MCF 10A (cell line): ENCODE data around the gene SPRING1. TPM values are rescaled to one million over a fixed set of nuclear protein-coding genes. Genes with fewer than 3 reads are reported as not detected.
"Not testable (repeated sequence)": the region's sequence is repeated elsewhere in the genome, so short reads cannot be mapped to it uniquely, and the experiment has no call there.

Experiments used
- BruUV-seq: library from RNA; stranded (reverse); fragments of 400-500 nt; replicated peaks from 2 replicates; lab custom pipeline; 2021; lab: Mats Ljungman, UMichigan
- CTCF ChIA-PET: fragments of 300-600 bp; sonication (Branson Sonifier 250); formaldehyde crosslinking; extraction: SDS; loops from one replicate; lab custom pipeline; 2021; ENCODE audit warnings: antibody characterized with exemption, inconsistent platforms; lab: Yijun Ruan, JAX
- POLR2A ChIA-PET: fragments of 300-600, 350-650 bp; sonication (Branson Sonifier 250); formaldehyde crosslinking; extraction: SDS; loops from one replicate; lab custom pipeline; 2020; ENCODE audit warnings: antibody characterized with exemption, inconsistent platforms; lab: Yijun Ruan, JAX
- DNase-seq: peaks from one replicate; pipeline ENCODE4 v3.0.0-alpha.2; 2018; ENCODE audit not compliant: unreplicated experiment
- H3K27ac Mint-ChIP-seq: one replicate; pipeline ENCODE4 v1.8.0; 2022; ENCODE audit warnings: mild to moderate bottlenecking, low read depth, mixed read lengths; ENCODE audit not compliant: unreplicated experiment
- H3K27me3 Mint-ChIP-seq: one replicate; pipeline ENCODE4 v1.8.0; 2022; ENCODE audit warnings: mixed read lengths; ENCODE audit not compliant: insufficient read depth, unreplicated experiment
- H3K36me3 Mint-ChIP-seq: one replicate; pipeline ENCODE4 v1.8.0; 2022; ENCODE audit warnings: mild to moderate bottlenecking, moderate library complexity, mixed read lengths; ENCODE audit not compliant: insufficient read depth, unreplicated experiment
- H3K4me1 Mint-ChIP-seq: one replicate; pipeline ENCODE4 v1.8.0; 2022; ENCODE audit warnings: mixed read lengths; ENCODE audit not compliant: insufficient read depth, unreplicated experiment
- H3K4me3 Mint-ChIP-seq: one replicate; pipeline ENCODE4 v1.8.0; 2022; ENCODE audit warnings: mild to moderate bottlenecking, moderate library complexity, mixed read lengths; ENCODE audit not compliant: unreplicated experiment
- H3K9me3 Mint-ChIP-seq: one replicate; pipeline ENCODE4 v1.8.0; 2022; ENCODE audit warnings: mixed read lengths; ENCODE audit not compliant: unreplicated experiment
- CTCF ChIP-seq: fragments of 200-600 bp; IDR thresholded peaks from one replicate; pipeline ENCODE4 v1.8.0; 2022; ENCODE audit warnings: antibody characterized with exemption, mild to moderate bottlenecking; ENCODE audit not compliant: unreplicated experiment
- intact Hi-C: fragments of 100-400 bp; cut with micrococcal nuclease; formaldehyde crosslinking; loops from 2 replicates; pipeline ENCODE4 v1.14.1; 2022
- total RNA-seq: library from RNA; stranded (reverse); gene quantifications from 2 replicates; pipeline ENCODE4 v1.2.3, GENCODE V29; 2022

SPRING1 gene
- total RNA-seq, 1 experiment from 2014 or later = 26.2 TPM

DNA sequence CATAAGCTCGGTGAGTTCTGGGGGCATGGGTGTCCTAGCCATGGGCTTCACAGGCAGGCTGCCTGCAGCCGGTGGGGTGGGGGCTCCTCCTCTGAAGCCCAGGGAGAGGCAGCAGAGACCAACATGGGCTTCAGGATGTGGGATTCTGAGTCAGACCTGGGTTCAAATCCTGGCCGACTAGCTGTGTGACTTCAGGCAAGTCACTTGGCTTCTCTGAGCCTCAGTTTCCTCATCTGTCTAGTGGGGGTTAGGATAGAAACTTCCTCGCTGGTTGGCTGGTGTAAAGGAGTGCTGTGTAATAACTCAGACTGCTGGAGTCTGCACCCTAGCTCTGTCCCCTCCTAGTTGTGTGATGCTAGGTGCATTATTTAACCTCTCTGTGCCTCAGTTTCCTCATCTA lies 12.4 kb upstream of the SPRING1 start:
- ChIA-PET POLR2A (no interaction called here), CTCF (no interaction called here)
- BruUV-seq = no TSS peak
- TF ChIP-seq CTCF = no peak
- no peak for DNase-seq
- H3K27ac Mint-ChIP-seq = no peak overlapping the region
- no peaks in the 10 kb centered on the region for H3K9me3 Mint-ChIP-seq
- no peaks in the 10 kb centered on the region for H3K27me3 Mint-ChIP-seq
- no peaks in the 10 kb centered on the region for H3K4me1 Mint-ChIP-seq
- no peak overlapping the region for H3K4me3 Mint-ChIP-seq
- intact Hi-C loops = no loop called here
- H3K36me3 Mint-ChIP-seq = no peaks in the 10 kb centered on the region

DNA sequence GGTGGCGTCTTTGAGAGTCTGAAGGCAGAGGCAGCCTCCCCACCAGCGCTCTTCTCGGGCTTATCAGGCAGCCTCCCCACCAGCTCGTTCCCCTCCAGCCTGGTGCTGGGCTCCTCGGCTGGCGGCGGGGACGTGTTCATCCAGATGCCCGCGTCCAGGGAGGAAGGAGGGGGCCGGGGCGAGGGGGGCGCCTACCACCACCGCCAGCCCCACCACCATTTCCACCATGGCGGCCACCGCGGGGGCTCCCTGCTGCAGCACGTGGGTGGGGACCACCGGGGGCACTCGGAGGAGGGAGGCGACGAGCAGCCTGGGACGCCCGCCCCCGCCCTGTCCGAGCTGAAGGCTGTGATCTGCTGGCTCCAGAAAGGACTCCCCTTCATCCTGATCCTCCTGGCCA lies 12.0 kb upstream of the SPRING1 start:
- no TSS peak for BruUV-seq
- ChIA-PET CTCF (interaction anchor here (0.7 kb wide), 1 partner anchor 50 kb away, joined by 3 read pairs; no protein-coding TSS in a partner anchor), POLR2A (no interaction called here)
- no peak for DNase-seq
- no peak overlapping the region for H3K27ac Mint-ChIP-seq
- no peaks in the 10 kb centered on the region for H3K9me3 Mint-ChIP-seq
- H3K4me1 Mint-ChIP-seq = no peaks in the 10 kb centered on the region
- no peak for TF ChIP-seq CTCF
- no peaks in the 10 kb centered on the region for H3K27me3 Mint-ChIP-seq
- no peaks in the 10 kb centered on the region for H3K36me3 Mint-ChIP-seq
- H3K4me3 Mint-ChIP-seq = no peak overlapping the region
- intact Hi-C loops = no loop called here

DNA sequence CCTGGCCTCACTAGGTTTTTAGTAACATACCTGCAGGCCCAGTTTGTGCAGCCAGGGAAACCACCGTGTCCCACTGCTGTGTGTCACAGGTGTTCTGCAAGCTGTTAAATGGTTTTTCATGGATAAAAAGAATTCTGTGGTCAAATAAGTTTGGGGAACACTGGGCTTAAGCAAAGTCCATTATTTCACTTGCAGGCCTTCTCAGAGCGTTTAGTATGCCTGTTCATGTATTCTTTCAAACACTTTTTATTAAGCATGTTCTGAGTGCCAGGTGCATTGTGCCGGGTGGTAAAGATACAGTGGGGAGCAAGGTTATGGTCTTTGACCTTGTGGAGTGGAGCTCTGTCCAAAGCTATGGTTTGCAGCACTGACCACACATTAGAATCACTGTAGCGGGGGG lies 7.7 kb upstream of the SPRING1 start:
- Mint-ChIP-seq H3K9me3 (no peaks in the 10 kb centered on the region), H3K4me1 (no peaks in the 10 kb centered on the region), H3K4me3 (no peak overlapping the region), H3K36me3 (no peaks in the 10 kb centered on the region), H3K27me3 (no peaks in the 10 kb centered on the region), H3K27ac (no peak overlapping the region)
- no peak for DNase-seq
- BruUV-seq = no TSS peak
- CTCF ChIA-PET = interaction anchor here (0.6 kb wide), 1 partner anchor 144 kb away, joined by 3 read pairs; no protein-coding TSS in a partner anchor
- no peak for TF ChIP-seq CTCF
- POLR2A ChIA-PET = no interaction called here
- intact Hi-C loops = no loop called here

DNA sequence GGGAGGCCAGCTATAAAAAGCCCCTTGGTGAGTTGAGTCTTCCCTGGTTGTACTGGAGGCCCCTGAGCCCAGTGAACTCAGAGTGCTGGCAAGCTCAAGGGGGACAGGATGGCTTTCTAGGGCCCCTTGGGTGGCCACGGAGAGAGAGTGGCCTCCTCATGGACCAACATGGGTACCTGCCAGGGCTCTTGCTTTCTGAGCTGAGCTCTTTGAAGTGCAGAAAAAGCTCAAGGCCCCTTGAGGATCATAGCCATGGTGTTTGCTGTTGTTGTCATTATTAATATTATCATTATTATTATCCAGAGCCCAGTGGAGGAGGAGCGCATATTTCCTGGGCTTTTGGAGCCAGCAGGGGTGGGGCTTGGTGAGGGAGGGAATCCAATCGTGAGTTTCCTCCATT lies 6.9 kb upstream of the SPRING1 start:
- ChIA-PET CTCF (no interaction called here), POLR2A (no interaction called here)
- intact Hi-C loops = no loop called here

DNA sequence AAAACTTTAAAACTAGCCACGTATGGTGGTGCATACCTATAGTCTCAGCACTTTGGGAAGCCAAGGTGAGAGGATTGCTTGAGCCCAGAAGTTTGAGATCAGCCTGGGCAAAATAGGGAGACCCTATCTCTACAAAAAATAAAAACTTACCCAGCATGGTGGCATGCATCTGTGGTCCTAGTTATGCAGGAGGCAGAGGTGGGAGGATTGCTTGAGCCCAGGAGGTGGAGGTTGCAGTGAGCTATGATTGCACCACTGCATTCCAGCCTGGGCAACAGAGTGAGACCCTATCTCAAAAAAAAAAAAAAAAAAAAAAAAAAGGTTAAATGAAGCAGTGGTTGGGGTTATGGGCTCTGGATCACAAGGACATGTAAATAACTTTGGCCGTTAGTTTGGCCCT lies 4.9 kb upstream of the SPRING1 start:
- BruUV-seq, H3K27ac Mint-ChIP-seq, H3K9me3 Mint-ChIP-seq, DNase-seq, H3K4me1 Mint-ChIP-seq, H3K36me3 Mint-ChIP-seq, POLR2A ChIA-PET, intact Hi-C loops, H3K4me3 Mint-ChIP-seq, H3K27me3 Mint-ChIP-seq: not testable (repeated sequence)
- CTCF ChIA-PET = interaction anchor here (0.6 kb wide), 2 partner anchors 139 to 140 kb away, joined by 3 to 4 read pairs; no protein-coding TSS in a partner anchor

More for the DNA sequence above, 6.9 kb upstream of the SPRING1 start:
- no peak overlapping the region for H3K4me3 Mint-ChIP-seq
- no peaks in the 10 kb centered on the region for H3K4me1 Mint-ChIP-seq
- no peak overlapping the region for H3K27ac Mint-ChIP-seq
- no peak for TF ChIP-seq CTCF
- H3K9me3 Mint-ChIP-seq = no peaks in the 10 kb centered on the region
- no TSS peak for BruUV-seq
- DNase-seq = no peak
- H3K36me3 Mint-ChIP-seq = no peaks in the 10 kb centered on the region
- H3K27me3 Mint-ChIP-seq = no peaks in the 10 kb centered on the region
